Activated CD4-positive, alpha-beta T cell treated with anti-CD3 and anti-CD28 coated beads for 48 hours (primary cell): ENCODE data around the gene FCHSD2.

ENCODE experiments used
- DNase-seq: peaks from one replicate; pipeline ENCODE4 v3.0.0-alpha.2; 2020

FCHSD2 gene

GRCh38 chr11:73142128-73142377 lies at the start of gene FCHSD2:
Gene FCHSD2, minus strand, starts transcription at chr11:73142318. Its CDS starts 441 bp downstream, at chr11:73141877.
- no peak for DNase-seq

- DNase-seq: no peak
These were observed 49.0 kb upstream of the FCHSD2 start for GRCh38 chr11:73191151-73191550.

GRCh38 chr11:73190557-73190885 lies 48.4 kb upstream of the FCHSD2 start:
- no peak for DNase-seq

GRCh38 chr11:73189723-73190556 lies 47.8 kb upstream of the FCHSD2 start:
- DNase-seq: no peak

GRCh38 chr11:73189315-73189714 lies 47.2 kb upstream of the FCHSD2 start:
- no peak for DNase-seq

GRCh38 chr11:73188301-73188700 lies 46.2 kb upstream of the FCHSD2 start:
- no peak for DNase-seq

- no peak for DNase-seq
These were observed 45.7 kb upstream of the FCHSD2 start for GRCh38 chr11:73187854-73188253.

GRCh38 chr11:73186886-73187285 lies 44.8 kb upstream of the FCHSD2 start:
- no peak for DNase-seq

- DNase-seq: no peak
These were observed 44.3 kb upstream of the FCHSD2 start for GRCh38 chr11:73186294-73186850.

GRCh38 chr11:73185680-73186293 lies 43.7 kb upstream of the FCHSD2 start:
- no peak for DNase-seq

- peak; percentile 76 for DNase-seq
These were observed 43.0 kb upstream of the FCHSD2 start for GRCh38 chr11:73184953-73185671.

GRCh38 chr11:73182824-73183321 lies 40.8 kb upstream of the FCHSD2 start:
- DNase-seq: no peak

- DNase-seq: no peak
These were observed 36.6 kb upstream of the FCHSD2 start for GRCh38 chr11:73178681-73179080.

GRCh38 chr11:73177778-73178539 lies 35.8 kb upstream of the FCHSD2 start:
- DNase-seq: peak; percentile 86

GRCh38 chr11:73177380-73177777 lies 35.3 kb upstream of the FCHSD2 start:
- DNase-seq: no peak

- DNase-seq: no peak
These were observed 34.7 kb upstream of the FCHSD2 start for GRCh38 chr11:73176874-73177155.

- no peak for DNase-seq
These were observed 34.2 kb upstream of the FCHSD2 start for GRCh38 chr11:73176145-73176873.

- no peak for DNase-seq
These were observed 33.5 kb upstream of the FCHSD2 start for GRCh38 chr11:73175551-73176144.

GRCh38 chr11:73174495-73174791 lies 32.3 kb upstream of the FCHSD2 start:
- no peak for DNase-seq

GRCh38 chr11:73173755-73174494 lies 31.8 kb upstream of the FCHSD2 start:
- DNase-seq: no peak

GRCh38 chr11:73172992-73173656 lies 31.0 kb upstream of the FCHSD2 start:
- no peak for DNase-seq
